HEK293 (cell line): Measurements from ENCODE around the gene HLA-DMB.

ENCODE experiments used
- EGR2 ChIP-seq: fragments of 450-650 bp; formaldehyde crosslinking; IDR thresholded peaks from 2 replicates; pipeline ENCODE4 v1.5.1; 2016; ENCODE audit warnings: low read depth, missing biosample characterization, missing genetic modification characterization
- GLI4 ChIP-seq: fragments of 450-650 bp; formaldehyde crosslinking; IDR thresholded peaks from 2 replicates; pipeline ENCODE4 v1.5.1; 2016; ENCODE audit warnings: missing biosample characterization, missing genetic modification characterization
- HOXA7 ChIP-seq: sonication (generic); formaldehyde crosslinking; IDR thresholded peaks from 2 replicates; pipeline ENCODE4 v1.8.1; 2022; ENCODE audit warnings: missing genetic modification reagents, borderline replicate concordance
- KLF16 ChIP-seq: fragments of 450-650 bp; formaldehyde crosslinking; IDR thresholded peaks from 2 replicates; pipeline ENCODE4 v1.5.1; 2017; ENCODE audit warnings: missing biosample characterization, missing genetic modification characterization
- OSR2 ChIP-seq: fragments of 450-650 bp; formaldehyde crosslinking; IDR thresholded peaks from 2 replicates; pipeline ENCODE4 v1.5.1; 2016; ENCODE audit warnings: missing biosample characterization, missing genetic modification characterization
- PRDM2 ChIP-seq: fragments of 450-650 bp; formaldehyde crosslinking; IDR thresholded peaks from 2 replicates; pipeline ENCODE4 v1.5.1; 2016; ENCODE audit warnings: missing biosample characterization, missing genetic modification characterization, borderline replicate concordance
- SCRT2 ChIP-seq: fragments of 450-650 bp; formaldehyde crosslinking; IDR thresholded peaks from 2 replicates; pipeline ENCODE4 v1.5.1; 2016; ENCODE audit warnings: missing biosample characterization, missing genetic modification characterization
- YY2 ChIP-seq: fragments of 450-650 bp; formaldehyde crosslinking; IDR thresholded peaks from 2 replicates; pipeline ENCODE4 v1.5.1; 2016; ENCODE audit warnings: missing biosample characterization, missing genetic modification characterization
- ZBTB26 ChIP-seq: fragments of 450-650 bp; formaldehyde crosslinking; optimal IDR thresholded peaks from 2 replicates; pipeline ENCODE3; 2016; ENCODE audit warnings: missing biosample characterization, mild to moderate bottlenecking, missing genetic modification characterization
- ZNF114 ChIP-seq: fragments of 450-650 bp; formaldehyde crosslinking; IDR thresholded peaks from 2 replicates; pipeline ENCODE4 v1.5.0; 2017; ENCODE audit warnings: missing biosample characterization, missing genetic modification characterization
- ZNF155 ChIP-seq: fragments of 450-650 bp; formaldehyde crosslinking; IDR thresholded peaks from 2 replicates; pipeline ENCODE4 v1.5.1; 2016; ENCODE audit warnings: missing biosample characterization, missing genetic modification characterization
- ZNF175 ChIP-seq: fragments of 450-650 bp; formaldehyde crosslinking; IDR thresholded peaks from 2 replicates; pipeline ENCODE4 v1.5.1; 2016; ENCODE audit warnings: missing biosample characterization, missing genetic modification characterization
- ZNF221 ChIP-seq: fragments of 450-650 bp; formaldehyde crosslinking; IDR thresholded peaks from 2 replicates; pipeline ENCODE4 v1.5.1; 2017; ENCODE audit warnings: missing biosample characterization, missing genetic modification characterization, borderline replicate concordance
- ZNF24 ChIP-seq: fragments of 450-650 bp; formaldehyde crosslinking; IDR thresholded peaks from 2 replicates; pipeline ENCODE4 v1.5.1; 2016; ENCODE audit warnings: missing biosample characterization, missing genetic modification characterization
- ZNF433 ChIP-seq: fragments of 450-650 bp; formaldehyde crosslinking; IDR thresholded peaks from 2 replicates; pipeline ENCODE4 v1.5.1; 2016; ENCODE audit warnings: missing biosample characterization, missing genetic modification characterization, low read depth
- ZNF501 ChIP-seq: fragments of 450-650 bp; formaldehyde crosslinking; IDR thresholded peaks from 2 replicates; pipeline ENCODE4 v1.5.1; 2016; ENCODE audit warnings: missing biosample characterization, missing genetic modification characterization
- ZNF585B ChIP-seq: fragments of 450-650 bp; formaldehyde crosslinking; IDR thresholded peaks from 2 replicates; pipeline ENCODE4 v1.5.1; 2016; ENCODE audit warnings: missing biosample characterization, missing genetic modification characterization
- ZNF610 ChIP-seq: fragments of 450-650 bp; formaldehyde crosslinking; IDR thresholded peaks from 2 replicates; pipeline ENCODE4 v1.5.1; 2016; ENCODE audit warnings: missing biosample characterization, missing genetic modification characterization, borderline replicate concordance
- ZNF626 ChIP-seq: fragments of 450-650 bp; sonication (Bioruptor Pico); formaldehyde crosslinking; IDR thresholded peaks from 2 replicates; pipeline ENCODE4 v1.5.1; 2018; ENCODE audit warnings: missing biosample characterization, missing genetic modification characterization, inconsistent platforms
- ZNF660 ChIP-seq: fragments of 450-650 bp; IDR thresholded peaks from 2 replicates; pipeline ENCODE4 v1.5.1; 2018; ENCODE audit warnings: missing biosample characterization, mild to moderate bottlenecking, missing genetic modification characterization
- ZNF664 ChIP-seq: fragments of 450-650 bp; formaldehyde crosslinking; IDR thresholded peaks from 2 replicates; pipeline ENCODE4 v1.5.1; 2016; ENCODE audit warnings: missing biosample characterization, missing genetic modification characterization
- ZNF768 ChIP-seq: fragments of 450-650 bp; formaldehyde crosslinking; IDR thresholded peaks from 2 replicates; pipeline ENCODE4 v1.5.1; 2018; ENCODE audit warnings: missing biosample characterization, mild to moderate bottlenecking, missing genetic modification characterization
- ZNF792 ChIP-seq: fragments of 450-650 bp; formaldehyde crosslinking; IDR thresholded peaks from 2 replicates; pipeline ENCODE4 v1.5.1; 2016; ENCODE audit warnings: missing biosample characterization, missing genetic modification characterization
- ZSCAN16 ChIP-seq: fragments of 450-650 bp; formaldehyde crosslinking; IDR thresholded peaks from 2 replicates; pipeline ENCODE4 v1.5.1; 2016; ENCODE audit warnings: missing biosample characterization, missing genetic modification characterization
- ZXDB ChIP-seq: fragments of 450-650 bp; formaldehyde crosslinking; IDR thresholded peaks from 2 replicates; pipeline ENCODE4 v1.5.1; 2016; ENCODE audit warnings: missing biosample characterization, missing genetic modification characterization
- TF ChIP-seq, protein P1 (sequence below): fragments of 450-650 bp; formaldehyde crosslinking; IDR thresholded peaks from 2 replicates; pipeline ENCODE4 v1.5.1; 2016; ENCODE audit warnings: missing biosample characterization, missing genetic modification characterization
- TF ChIP-seq, protein P2 (sequence below): fragments of 450-650 bp; formaldehyde crosslinking; IDR thresholded peaks from 2 replicates; pipeline ENCODE4 v1.5.1; 2016; ENCODE audit warnings: missing biosample characterization, missing genetic modification characterization
- TF ChIP-seq, protein P3 (sequence below): fragments of 450-650 bp; formaldehyde crosslinking; conservative IDR thresholded peaks from 2 replicates; pipeline ENCODE4 v1.5.1; 2016; ENCODE audit warnings: low read depth, missing biosample characterization, missing genetic modification characterization

Gene HLA-DMB

DNA sequence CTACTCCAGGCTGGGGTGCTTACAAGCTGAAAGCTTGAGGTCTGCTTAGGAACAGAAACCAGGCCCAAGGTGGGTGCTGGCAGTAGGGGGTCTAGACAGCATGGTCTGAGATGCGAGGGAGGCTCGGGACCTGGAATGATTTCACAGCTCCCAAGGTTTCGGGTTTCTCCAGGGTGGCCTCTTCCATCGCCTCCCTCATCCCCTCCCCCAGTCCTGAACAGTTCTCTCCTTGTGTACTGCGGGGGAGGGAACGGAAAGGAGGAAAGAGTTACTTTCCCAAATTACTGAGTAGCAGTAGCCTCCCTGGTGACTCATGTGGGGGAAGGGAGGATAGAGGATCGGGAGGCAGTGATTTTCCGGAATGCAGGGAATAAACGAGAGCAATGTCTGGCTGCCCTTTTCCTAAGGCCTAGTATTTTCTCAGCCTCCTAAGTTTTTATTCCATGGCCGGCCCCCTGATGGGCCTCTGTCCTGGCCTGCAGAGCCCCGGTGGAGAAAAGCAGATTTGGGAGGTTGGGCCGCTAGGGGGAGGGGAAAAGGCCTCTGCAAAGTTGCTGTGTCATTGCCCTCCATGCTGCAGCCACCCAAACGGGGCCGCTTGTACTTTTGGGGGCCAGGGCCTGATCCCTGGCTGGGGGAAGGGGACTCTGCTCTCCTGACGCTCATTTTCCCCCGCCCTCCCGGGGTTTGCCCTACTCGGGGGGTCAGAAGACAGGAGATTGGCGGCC, 29.0 kb upstream of the HLA-DMB start (continued):
- no peak for TF ChIP-seq ZSCAN16 (tag by site-specific recombination)
- TF ChIP-seq GLI4 (tag by site-specific recombination): no peak
- no peak for TF ChIP-seq ZNF792 (tag by site-specific recombination)
- TF ChIP-seq SCRT2 (tag by site-specific recombination): no peak
- no peak for TF ChIP-seq ZNF175 (tag by site-specific recombination)
- peak; percentile 90 for TF ChIP-seq EGR2 (tag by site-specific recombination)
- TF ChIP-seq ZNF114 (tag by site-specific recombination): no peak
- peak; percentile 63 for TF ChIP-seq ZXDB (tag by site-specific recombination)
- TF ChIP-seq ZNF24 (tag by site-specific recombination): peak; percentile 85
- no peak for TF ChIP-seq ZNF610 (tag by site-specific recombination)
- 0 out of 2 replicates have a peak, but pooled peaks have one; percentile 15 for TF ChIP-seq ZNF501
- no peak for TF ChIP-seq HOXA7 (CRISPR knock-in tag)
- TF ChIP-seq ZBTB26 (tag by site-specific recombination): no peak
- TF ChIP-seq, protein P1, sequence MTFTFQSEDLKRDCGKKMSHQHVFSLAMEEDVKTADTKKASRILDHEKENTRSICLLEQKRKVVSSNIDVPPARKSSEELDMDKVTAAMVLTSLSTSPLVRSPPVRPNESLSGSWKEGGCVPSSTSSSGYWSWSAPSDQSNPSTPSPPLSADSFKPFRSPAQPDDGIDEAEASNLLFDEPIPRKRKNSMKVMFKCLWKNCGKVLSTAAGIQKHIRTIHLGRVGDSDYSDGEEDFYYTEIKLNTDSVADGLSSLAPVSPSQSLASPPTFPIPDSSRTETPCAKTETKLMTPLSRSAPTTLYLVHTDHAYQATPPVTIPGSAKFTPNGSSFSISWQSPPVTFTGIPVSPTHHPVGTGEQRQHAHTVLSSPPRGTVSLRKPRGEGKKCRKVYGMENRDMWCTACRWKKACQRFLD: no peak
- no peak for TF ChIP-seq ZNF664 (tag by site-specific recombination)
- TF ChIP-seq ZNF768: no peak
- no peak for TF ChIP-seq KLF16 (tag by site-specific recombination)
- TF ChIP-seq ZNF221 (tag by site-specific recombination): no peak
- no peak for TF ChIP-seq ZNF155
- TF ChIP-seq OSR2: peak; percentile 96
- TF ChIP-seq, protein P2, sequence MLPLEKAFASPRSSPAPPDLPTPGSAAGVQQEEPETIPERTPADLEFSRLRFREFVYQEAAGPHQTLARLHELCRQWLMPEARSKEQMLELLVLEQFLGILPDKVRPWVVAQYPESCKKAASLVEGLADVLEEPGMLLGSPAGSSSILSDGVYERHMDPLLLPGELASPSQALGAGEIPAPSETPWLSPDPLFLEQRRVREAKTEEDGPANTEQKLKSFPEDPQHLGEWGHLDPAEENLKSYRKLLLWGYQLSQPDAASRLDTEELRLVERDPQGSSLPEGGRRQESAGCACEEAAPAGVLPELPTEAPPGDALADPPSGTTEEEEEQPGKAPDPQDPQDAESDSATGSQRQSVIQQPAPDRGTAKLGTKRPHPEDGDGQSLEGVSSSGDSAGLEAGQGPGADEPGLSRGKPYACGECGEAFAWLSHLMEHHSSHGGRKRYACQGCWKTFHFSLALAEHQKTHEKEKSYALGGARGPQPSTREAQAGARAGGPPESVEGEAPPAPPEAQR: no peak
- no peak for TF ChIP-seq ZNF626 (tag by site-specific recombination)
- TF ChIP-seq, protein P3, sequence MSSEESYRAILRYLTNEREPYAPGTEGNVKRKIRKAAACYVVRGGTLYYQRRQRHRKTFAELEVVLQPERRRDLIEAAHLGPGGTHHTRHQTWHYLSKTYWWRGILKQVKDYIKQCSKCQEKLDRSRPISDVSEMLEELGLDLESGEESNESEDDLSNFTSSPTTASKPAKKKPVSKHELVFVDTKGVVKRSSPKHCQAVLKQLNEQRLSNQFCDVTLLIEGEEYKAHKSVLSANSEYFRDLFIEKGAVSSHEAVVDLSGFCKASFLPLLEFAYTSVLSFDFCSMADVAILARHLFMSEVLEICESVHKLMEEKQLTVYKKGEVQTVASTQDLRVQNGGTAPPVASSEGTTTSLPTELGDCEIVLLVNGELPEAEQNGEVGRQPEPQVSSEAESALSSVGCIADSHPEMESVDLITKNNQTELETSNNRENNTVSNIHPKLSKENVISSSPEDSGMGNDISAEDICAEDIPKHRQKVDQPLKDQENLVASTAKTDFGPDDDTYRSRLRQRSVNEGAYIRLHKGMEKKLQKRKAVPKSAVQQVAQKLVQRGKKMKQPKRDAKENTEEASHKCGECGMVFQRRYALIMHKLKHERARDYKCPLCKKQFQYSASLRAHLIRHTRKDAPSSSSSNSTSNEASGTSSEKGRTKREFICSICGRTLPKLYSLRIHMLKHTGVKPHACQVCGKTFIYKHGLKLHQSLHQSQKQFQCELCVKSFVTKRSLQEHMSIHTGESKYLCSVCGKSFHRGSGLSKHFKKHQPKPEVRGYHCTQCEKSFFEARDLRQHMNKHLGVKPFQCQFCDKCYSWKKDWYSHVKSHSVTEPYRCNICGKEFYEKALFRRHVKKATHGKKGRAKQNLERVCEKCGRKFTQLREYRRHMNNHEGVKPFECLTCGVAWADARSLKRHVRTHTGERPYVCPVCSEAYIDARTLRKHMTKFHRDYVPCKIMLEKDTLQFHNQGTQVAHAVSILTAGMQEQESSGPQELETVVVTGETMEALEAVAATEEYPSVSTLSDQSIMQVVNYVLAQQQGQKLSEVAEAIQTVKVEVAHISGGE (tag by site-specific recombination): no peak
- TF ChIP-seq YY2 (tag by site-specific recombination): peak; percentile 61; the same call in 1 of the 2 replicates
- no peak for TF ChIP-seq ZNF585B (tag by site-specific recombination)
- 0 out of 2 replicates have a peak, but pooled peaks have one; percentile 13 for TF ChIP-seq ZNF660 (tag by site-specific recombination)
- no peak for TF ChIP-seq ZNF433 (tag by site-specific recombination)
- TF ChIP-seq PRDM2 (tag by site-specific recombination): no peak
